WTC11 (cell line): Measurements from ENCODE around the gene CEP120. TPM values are rescaled to one million over a fixed set of nuclear protein-coding genes. Genes with fewer than 3 reads are reported as not detected.

Experiments used
- ATAC-seq: fragments of 200-7000 bp; cut with Tn5 transposase; 2 replicates; pipeline ENCODE4 v1.10.0; 2021; ENCODE audit warnings: mild to moderate bottlenecking, moderate library complexity
- CTCF ChIA-PET: fragments of 300-600 bp; sonication (Branson Sonifier 250); formaldehyde crosslinking; loops from one replicate; lab custom pipeline; 2021; ENCODE audit warnings: antibody characterized with exemption; lab: Charles Lee
- POLR2A ChIA-PET: fragments of 350-600 bp; sonication (Branson Sonifier 250); formaldehyde crosslinking; loops from one replicate; lab custom pipeline; 2021; ENCODE audit warnings: antibody characterized with exemption; lab: Charles Lee
- DNase-seq: peaks from one replicate; pipeline ENCODE4 v3.0.0; 2021; ENCODE audit warnings: low spot score
- H3K27ac Mint-ChIP-seq: 2 replicates; pipeline ENCODE4 v1.8.0; 2021; ENCODE audit warnings: mixed read lengths
- H3K27me3 Mint-ChIP-seq: 2 replicates; pipeline ENCODE4 v1.8.0; 2021; ENCODE audit warnings: low read depth, mild to moderate bottlenecking, moderate library complexity, mixed read lengths
- H3K36me3 Mint-ChIP-seq: 2 replicates; pipeline ENCODE4 v1.8.0; 2021; ENCODE audit warnings: mixed read lengths
- H3K4me1 Mint-ChIP-seq: 2 replicates; pipeline ENCODE4 v1.8.0; 2022; ENCODE audit warnings: mixed read lengths
- H3K4me3 Mint-ChIP-seq: 2 replicates; pipeline ENCODE4 v1.8.0; 2021; ENCODE audit warnings: mild to moderate bottlenecking, moderate library complexity, mixed read lengths
- H3K9me3 Mint-ChIP-seq: 2 replicates; pipeline ENCODE4 v1.8.0; 2021; ENCODE audit warnings: mixed read lengths
- CBFB ChIP-seq: sonication (generic); formaldehyde crosslinking; IDR thresholded peaks from 2 replicates; pipeline ENCODE4 v1.8.1; 2022; ENCODE audit warnings: mild to moderate bottlenecking, low read depth, missing genetic modification reagents
- CDX4 ChIP-seq: fragments of 250-450 bp; sonication (Bioruptor Pico); IDR thresholded peaks from 2 replicates; pipeline ENCODE4 v1.9.0; 2021; ENCODE audit warnings: moderate library complexity, mild to moderate bottlenecking, inconsistent platforms, borderline replicate concordance
- FOXK1 ChIP-seq: sonication (generic); formaldehyde crosslinking; IDR thresholded peaks from 2 replicates; pipeline ENCODE4 v1.8.0; 2022; ENCODE audit warnings: mild to moderate bottlenecking, moderate library complexity, missing genetic modification reagents
- GRHL2 ChIP-seq: fragments of 250-450 bp; sonication (Bioruptor Pico); IDR thresholded peaks from 2 replicates; pipeline ENCODE4 v1.8.0; 2022; ENCODE audit warnings: mild to moderate bottlenecking, moderate library complexity; ENCODE audit not compliant: insufficient replicate concordance, severe bottlenecking
- GTF2I ChIP-seq: fragments of 250-450 bp; sonication (Bioruptor Pico); conservative IDR thresholded peaks from 2 replicates; pipeline ENCODE4 v1.4.0; 2021; ENCODE audit warnings: mild to moderate bottlenecking
- IRF2 ChIP-seq: sonication (generic); formaldehyde crosslinking; IDR thresholded peaks from 2 replicates; pipeline ENCODE4 v1.8.0; 2022; ENCODE audit warnings: low read depth, missing genetic modification reagents, borderline replicate concordance
- JAZF1 ChIP-seq: fragments of 250-450 bp; sonication (Bioruptor Pico); IDR thresholded peaks from 2 replicates; pipeline ENCODE4 v1.9.0; 2021; ENCODE audit warnings: moderate library complexity, mild to moderate bottlenecking, inconsistent platforms
- MAX ChIP-seq: sonication (generic); formaldehyde crosslinking; IDR thresholded peaks from 2 replicates; pipeline ENCODE4 v1.8.0; 2022; ENCODE audit warnings: mild to moderate bottlenecking, missing genetic modification reagents
- NFATC4 ChIP-seq: fragments of 250-450 bp; sonication (Bioruptor Pico); IDR thresholded peaks from 2 replicates; pipeline ENCODE4 v1.9.0; 2021; ENCODE audit warnings: mild to moderate bottlenecking
- NR1H2 ChIP-seq: sonication (generic); formaldehyde crosslinking; IDR thresholded peaks from 2 replicates; pipeline ENCODE4 v1.9.0; 2021; ENCODE audit warnings: mild to moderate bottlenecking, moderate library complexity, missing genetic modification reagents
- RELA ChIP-seq: sonication (generic); formaldehyde crosslinking; IDR thresholded peaks from 2 replicates; pipeline ENCODE4 v1.8.1; 2022; ENCODE audit warnings: missing genetic modification reagents, mild to moderate bottlenecking, borderline replicate concordance
- SOX15 ChIP-seq: fragments of 250-450 bp; sonication (Bioruptor Pico); IDR thresholded peaks from 2 replicates; pipeline ENCODE4 v1.9.0; 2021; ENCODE audit warnings: mild to moderate bottlenecking
- ZNF219 ChIP-seq: sonication (generic); formaldehyde crosslinking; IDR thresholded peaks from 2 replicates; pipeline ENCODE4 v1.8.0; 2023; ENCODE audit warnings: missing genetic modification reagents, mild to moderate bottlenecking, borderline replicate concordance
- ZNF263 ChIP-seq: sonication (generic); formaldehyde crosslinking; IDR thresholded peaks from 2 replicates; pipeline ENCODE4 v1.8.1; 2022; ENCODE audit warnings: low read depth, mild to moderate bottlenecking, moderate library complexity, missing genetic modification reagents
- ZNF396 ChIP-seq: fragments of 250-450 bp; sonication (Bioruptor Pico); IDR thresholded peaks from 2 replicates; pipeline ENCODE4 v1.8.0; 2021; ENCODE audit warnings: mild to moderate bottlenecking, moderate library complexity, borderline replicate concordance
- ZNF416 ChIP-seq: fragments of 250-450 bp; sonication (Bioruptor Pico); IDR thresholded peaks from 2 replicates; pipeline ENCODE4 v1.9.0; 2021; ENCODE audit warnings: mild to moderate bottlenecking, inconsistent platforms
- ZNF423 ChIP-seq: fragments of 250-450 bp; sonication (Bioruptor Pico); IDR thresholded peaks from 2 replicates; pipeline ENCODE4 v2.1.2; 2022; ENCODE audit warnings: mild to moderate bottlenecking, moderate library complexity
- ZNF425 ChIP-seq: fragments of 250-450 bp; sonication (Bioruptor Pico); conservative IDR thresholded peaks from 2 replicates; pipeline ENCODE4 v1.9.0; 2021; ENCODE audit warnings: mild to moderate bottlenecking
- ZNF512 ChIP-seq: sonication (generic); formaldehyde crosslinking; IDR thresholded peaks from 2 replicates; pipeline ENCODE4 v1.8.1; 2022; ENCODE audit warnings: missing genetic modification reagents, borderline replicate concordance
- ZSCAN18 ChIP-seq: fragments of 250-450 bp; sonication (Bioruptor Pico); IDR thresholded peaks from 2 replicates; pipeline ENCODE4 v2.1.2; 2022; ENCODE audit warnings: mild to moderate bottlenecking, moderate library complexity
- total RNA-seq: library from RNA; stranded (reverse); gene quantifications from 3 replicates; pipeline ENCODE4 v1.2.3, GENCODE V29; 2021

The CEP120 gene
- total RNA-seq, 1 experiment from 2014 or later, result 15.2 TPM

GRCh38 chr5:123397538-123397937, 25.7 kb downstream of the CEP120 start:
- no peak for TF ChIP-seq ZNF219 (CRISPR knock-in tag)
- no peak for TF ChIP-seq ZSCAN18 (CRISPR knock-in tag)
- TF ChIP-seq MAX, result no peak
- Mint-ChIP-seq H3K4me3 (no peak overlapping the region), H3K4me1 (peaks cover 11% of the 10 kb centered on the region), H3K9me3 (peaks cover 6% of the 10 kb centered on the region), H3K27me3 (no peaks in the 10 kb centered on the region), H3K36me3 (peaks cover 32% of the 10 kb centered on the region), H3K27ac (no peak overlapping the region)
- ATAC-seq (no peak), DNase-seq (no peak)
- ChIA-PET CTCF (interaction anchor here (1.0 kb wide), 1 partner anchor 26 kb away, joined by 3 read pairs; no protein-coding TSS in a partner anchor), POLR2A (no interaction called here)

GRCh38 chr5:123391009-123391408, 32.2 kb downstream of the CEP120 start:
- no peak for ATAC-seq
- Mint-ChIP-seq H3K36me3 (peaks cover 33% of the 10 kb centered on the region), H3K4me3 (no peak overlapping the region), H3K27ac (no peak overlapping the region), H3K4me1 (peaks cover 11% of the 10 kb centered on the region), H3K9me3 (no peaks in the 10 kb centered on the region), H3K27me3 (no peaks in the 10 kb centered on the region)
- DNase-seq, result no peak
- TF ChIP-seq JAZF1 (CRISPR knock-in tag) (no peak), ZNF416 (CRISPR knock-in tag) (no peak), NFATC4 (no peak), ZNF396 (CRISPR knock-in tag) (no peak), NR1H2 (no peak), FOXK1 (CRISPR knock-in tag) (no peak), GRHL2 (CRISPR knock-in tag) (no peak)
- POLR2A ChIA-PET, result interaction anchor here (0.9 kb wide), 1 partner anchor 32 kb away, joined by 3 read pairs; the partner anchor contains the start of gene CEP120
- CTCF ChIA-PET, result interaction anchor here (1.0 to 1.5 kb wide), 2 partner anchors 19 to 23 kb away, joined by 3 to 4 read pairs; no protein-coding TSS in a partner anchor

GRCh38 chr5:123389794-123390193, 33.4 kb downstream of the CEP120 start:
- Mint-ChIP-seq H3K27me3 (no peaks in the 10 kb centered on the region), H3K27ac (no peak overlapping the region), H3K4me1 (peaks cover 6% of the 10 kb centered on the region), H3K36me3 (peaks cover 32% of the 10 kb centered on the region), H3K9me3 (no peaks in the 10 kb centered on the region), H3K4me3 (no peak overlapping the region)
- POLR2A ChIA-PET, result no interaction called here
- no peak for ATAC-seq
- TF ChIP-seq ZNF423 (CRISPR knock-in tag), result no peak
- no peak for TF ChIP-seq IRF2 (CRISPR knock-in tag)
- no peak for DNase-seq
- CTCF ChIA-PET, result no interaction called here

- no peaks in the 10 kb centered on the region for H3K4me1 Mint-ChIP-seq
- ATAC-seq, result no peak
- no peak overlapping the region for H3K4me3 Mint-ChIP-seq
- H3K36me3 Mint-ChIP-seq, result peaks cover 33% of the 10 kb centered on the region
- no peak for TF ChIP-seq ZNF425 (CRISPR knock-in tag)
- no peak for TF ChIP-seq SOX15
- no peak for TF ChIP-seq ZNF263 (CRISPR knock-in tag)
- TF ChIP-seq RELA (CRISPR knock-in tag), result no peak
- no peak for TF ChIP-seq JAZF1 (CRISPR knock-in tag)
- TF ChIP-seq ZNF512 (CRISPR knock-in tag), result no peak
- no peak for TF ChIP-seq GTF2I
- TF ChIP-seq CDX4 (CRISPR knock-in tag), result no peak
- TF ChIP-seq CBFB (CRISPR knock-in tag), result no peak
- H3K9me3 Mint-ChIP-seq, result no peaks in the 10 kb centered on the region
- CTCF ChIA-PET, result no interaction called here
- POLR2A ChIA-PET, result no interaction called here
- DNase-seq, result no peak
- H3K27me3 Mint-ChIP-seq, result no peaks in the 10 kb centered on the region
- H3K27ac Mint-ChIP-seq, result no peak overlapping the region
Measured at GRCh38 chr5:123387313-123387712, 35.9 kb downstream of the CEP120 start.
